HepG2 (cell line): ENCODE data around the gene DLX5. TPM values are rescaled to one million over a fixed set of nuclear protein-coding genes. Genes with fewer than 3 reads are reported as not detected.
A peak's percentile ranks its signal among the peaks of the same experiment; 100 is the strongest.

ENCODE experiments used
- AHR ChIP-seq: IDR thresholded peaks from 2 replicates; pipeline ENCODE4 v1.6.1; 2018; ENCODE audit warnings: missing genetic modification reagents, missing compliant biosample characterization
- HDAC6 ChIP-seq: fragments of 200-600 bp; sonication (generic); IDR thresholded peaks from 2 replicates; pipeline ENCODE4 v1.7.0; 2017; ENCODE audit warnings: mild to moderate bottlenecking, antibody characterized with exemption, low read length, low read depth
- HNRNPL ChIP-seq: fragments of 200-400 bp; formaldehyde crosslinking; IDR thresholded peaks from 2 replicates; pipeline ENCODE4 v1.6.1; 2017; ENCODE audit warnings: mild to moderate bottlenecking, low read depth, low read length
- HOXA3 ChIP-seq: sonication (generic); formaldehyde crosslinking; IDR thresholded peaks from 2 replicates; pipeline ENCODE4 v1.5.0; 2020; ENCODE audit warnings: missing genetic modification reagents
- KAT7 ChIP-seq: IDR thresholded peaks from 2 replicates; pipeline ENCODE4 v1.6.1; 2018; ENCODE audit warnings: borderline replicate concordance, missing compliant biosample characterization
- KDM3A ChIP-seq: IDR thresholded peaks from 2 replicates; pipeline ENCODE4 v1.6.1; 2018; ENCODE audit warnings: low read depth, missing compliant biosample characterization
- KLF6 ChIP-seq: IDR thresholded peaks from 2 replicates; pipeline ENCODE4 v1.8.0; 2016; ENCODE audit warnings: missing biosample characterization, missing genetic modification reagents
- PHF5A ChIP-seq: IDR thresholded peaks from one replicate; pipeline ENCODE4 v1.6.1; 2018; ENCODE audit warnings: low read depth, missing genetic modification reagents; ENCODE audit not compliant: unreplicated experiment
- REPIN1 ChIP-seq: sonication (generic); formaldehyde crosslinking; IDR thresholded peaks from 2 replicates; pipeline ENCODE4 v1.8.0; 2022; ENCODE audit warnings: missing genetic modification reagents, low read depth, mild to moderate bottlenecking, borderline replicate concordance
- SALL1 ChIP-seq: sonication (generic); formaldehyde crosslinking; IDR thresholded peaks from 2 replicates; pipeline ENCODE4 v1.8.0; 2022; ENCODE audit warnings: mild to moderate bottlenecking, missing genetic modification reagents
- SNAI1 ChIP-seq: sonication (generic); formaldehyde crosslinking; IDR thresholded peaks from 2 replicates; pipeline ENCODE4 v1.5.0; 2020; ENCODE audit warnings: mild to moderate bottlenecking, missing genetic modification reagents, borderline replicate concordance
- YEATS2 ChIP-seq: sonication (generic); formaldehyde crosslinking; IDR thresholded peaks from 2 replicates; pipeline ENCODE4 v1.4.0; 2020; ENCODE audit warnings: missing genetic modification reagents, borderline replicate concordance
- ZBTB3 ChIP-seq: sonication (generic); formaldehyde crosslinking; IDR thresholded peaks from 2 replicates; pipeline ENCODE4 v1.4.0; 2020; ENCODE audit warnings: low read depth, mild to moderate bottlenecking, moderate library complexity, missing genetic modification reagents, borderline replicate concordance
- ZBTB34 ChIP-seq: sonication (generic); formaldehyde crosslinking; IDR thresholded peaks from 2 replicates; pipeline ENCODE4 v1.8.0; 2022; ENCODE audit warnings: mild to moderate bottlenecking, missing genetic modification reagents
- ZNF136 ChIP-seq: sonication (generic); formaldehyde crosslinking; IDR thresholded peaks from 2 replicates; pipeline ENCODE4 v1.8.1; 2022; ENCODE audit warnings: low read depth, mild to moderate bottlenecking, moderate library complexity, missing genetic modification reagents
- ZNF724P ChIP-seq: sonication (generic); formaldehyde crosslinking; IDR thresholded peaks from 2 replicates; pipeline ENCODE4 v1.8.0; 2022; ENCODE audit warnings: missing genetic modification reagents, borderline replicate concordance
- ZSCAN20 ChIP-seq: sonication (generic); formaldehyde crosslinking; IDR thresholded peaks from 2 replicates; pipeline ENCODE4 v1.4.0; 2020; ENCODE audit warnings: missing genetic modification reagents, mild to moderate bottlenecking, borderline replicate concordance
- polyA plus RNA-seq, 8 experiments: library from polyadenylated mRNA; depleted of rRNA in 3 of 8; stranded (reverse) in 7 of 8; unstranded in 1 of 8; fragments of >200 nt; fragmentation: Illumina TruSeq in 4 of 8; extraction: Trizol in 4 of 8; gene quantifications; 2 replicates each; pipeline versions ENCODE4 v1.2.1 to v1.2.3, GENCODE V29; 2011 to 2016; ENCODE audit warnings: low read depth in 4 of 8, missing spikeins in 1 of 8, mixed read lengths in 1 of 8; ENCODE audit not compliant: insufficient read depth in 1 of 8
- total RNA-seq, 5 experiments: library from RNA; depleted of rRNA; stranded (reverse); fragments of >200 nt; fragmentation: Illumina TruSeq; extraction: Trizol; gene quantifications; 2 replicates each; pipeline ENCODE4 v1.2.3, GENCODE V29; 2016; ENCODE audit warnings: low read depth in 1 of 5
- TF ChIP-seq, protein P1 (sequence below): sonication (generic); formaldehyde crosslinking; IDR thresholded peaks from 2 replicates; pipeline ENCODE4 v1.8.0; 2022; ENCODE audit warnings: mild to moderate bottlenecking, missing genetic modification reagents, borderline replicate concordance
- TF ChIP-seq, protein P2 (sequence below): sonication (generic); formaldehyde crosslinking; IDR thresholded peaks from 2 replicates; pipeline ENCODE4 v1.4.0; 2020; ENCODE audit warnings: mild to moderate bottlenecking, low read depth, missing genetic modification reagents

Gene DLX5
- total and polyA plus RNA-seq, 2 of the 13 experiments (the other 11 are each of a cell fraction or from before 2014, with no cell fraction given): not detected

DNA sequence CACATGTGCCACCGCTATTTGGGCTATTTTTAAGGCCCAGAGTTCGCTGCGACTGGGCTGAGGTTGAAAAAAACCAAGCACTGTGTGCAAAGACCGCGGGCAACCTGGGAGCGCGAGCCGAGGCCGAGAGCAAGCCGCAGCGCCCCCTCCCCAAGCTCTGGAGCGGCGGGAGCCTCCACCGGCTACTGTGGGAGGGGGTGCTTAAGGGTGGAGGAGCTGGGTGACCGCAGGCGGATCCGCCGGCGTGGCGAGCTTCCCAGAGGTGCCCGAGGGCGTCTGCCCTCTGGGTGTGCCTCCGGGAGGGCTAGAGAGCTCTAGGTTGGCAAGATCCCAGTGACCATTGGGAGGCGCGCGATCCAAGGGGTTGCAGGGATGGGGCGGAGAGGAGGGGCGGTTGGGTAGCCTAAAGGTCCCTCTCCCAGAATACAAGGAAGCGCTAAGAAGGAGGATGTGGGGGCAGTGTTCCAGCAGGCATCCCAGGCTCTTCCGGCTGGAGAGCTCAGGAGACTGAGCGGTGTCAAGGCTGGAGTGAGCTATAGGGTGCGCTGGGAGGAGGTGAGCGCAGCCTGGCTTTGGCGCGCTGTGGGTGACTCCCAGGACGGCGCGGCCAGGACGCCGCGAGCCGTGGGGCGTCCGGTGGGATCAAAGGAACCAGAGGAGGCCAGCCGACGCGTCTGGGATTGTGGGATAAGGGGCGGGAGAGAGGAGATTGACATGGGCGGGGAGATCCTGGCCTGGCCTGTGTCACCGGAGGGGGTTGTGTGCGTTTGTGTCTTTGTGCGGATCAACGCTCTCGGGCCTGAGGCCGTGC is 8.0 kb downstream of the DLX5 start (continued):
- TF ChIP-seq KLF6 (peak; percentile 52; the same call in 1 of the 2 replicates), ZNF136 (CRISPR knock-in tag) (no peak), ZNF724P (CRISPR knock-in tag) (0 out of 2 replicates have a peak, but pooled peaks have one; percentile 76), PHF5A (CRISPR knock-in tag) (no peak), HDAC6 (no peak), SNAI1 (CRISPR knock-in tag) (peak; percentile 60; the same call in 1 of the 2 replicates), KDM3A (CRISPR knock-in tag) (peak; percentile 20), ZSCAN20 (CRISPR knock-in tag) (peak; percentile 73; the same call in 1 of the 2 replicates), HOXA3 (peak; percentile 78), ZBTB34 (0 out of 2 replicates have a peak, but pooled peaks have one; percentile 18), YEATS2 (peak; percentile 19; the same call in 1 of the 2 replicates), REPIN1 (peak; percentile 80), ZBTB3 (CRISPR knock-in tag) (no peak), SALL1 (CRISPR knock-in tag) (peak; percentile 37; the same call in 1 of the 2 replicates), HNRNPL (peak; percentile 97), KAT7 (CRISPR knock-in tag) (peak; percentile 35; the same call in 1 of the 2 replicates), AHR (CRISPR knock-in tag) (0 out of 2 replicates have a peak, but pooled peaks have one; percentile 7)
- TF ChIP-seq, protein P1, sequence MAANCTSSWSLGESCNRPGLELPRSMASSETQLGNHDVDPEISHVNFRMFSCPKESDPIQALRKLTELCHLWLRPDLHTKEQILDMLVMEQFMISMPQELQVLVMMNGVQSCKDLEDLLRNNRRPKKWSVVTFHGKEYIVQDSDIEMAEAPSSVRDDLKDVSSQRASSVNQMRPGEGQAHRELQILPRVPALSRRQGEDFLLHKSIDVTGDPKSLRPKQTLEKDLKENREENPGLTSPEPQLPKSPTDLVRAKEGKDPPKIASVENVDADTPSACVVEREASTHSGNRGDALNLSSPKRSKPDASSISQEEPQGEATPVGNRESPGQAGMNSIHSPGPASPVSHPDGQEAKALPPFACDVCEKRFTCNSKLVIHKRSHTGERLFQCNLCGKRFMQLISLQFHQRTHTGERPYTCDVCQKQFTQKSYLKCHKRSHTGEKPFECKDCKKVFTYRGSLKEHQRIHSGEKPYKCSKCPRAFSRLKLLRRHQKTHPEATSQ (CRISPR knock-in tag): 0 out of 2 replicates have a peak, but pooled peaks have one; percentile 18
- TF ChIP-seq, protein P2, sequence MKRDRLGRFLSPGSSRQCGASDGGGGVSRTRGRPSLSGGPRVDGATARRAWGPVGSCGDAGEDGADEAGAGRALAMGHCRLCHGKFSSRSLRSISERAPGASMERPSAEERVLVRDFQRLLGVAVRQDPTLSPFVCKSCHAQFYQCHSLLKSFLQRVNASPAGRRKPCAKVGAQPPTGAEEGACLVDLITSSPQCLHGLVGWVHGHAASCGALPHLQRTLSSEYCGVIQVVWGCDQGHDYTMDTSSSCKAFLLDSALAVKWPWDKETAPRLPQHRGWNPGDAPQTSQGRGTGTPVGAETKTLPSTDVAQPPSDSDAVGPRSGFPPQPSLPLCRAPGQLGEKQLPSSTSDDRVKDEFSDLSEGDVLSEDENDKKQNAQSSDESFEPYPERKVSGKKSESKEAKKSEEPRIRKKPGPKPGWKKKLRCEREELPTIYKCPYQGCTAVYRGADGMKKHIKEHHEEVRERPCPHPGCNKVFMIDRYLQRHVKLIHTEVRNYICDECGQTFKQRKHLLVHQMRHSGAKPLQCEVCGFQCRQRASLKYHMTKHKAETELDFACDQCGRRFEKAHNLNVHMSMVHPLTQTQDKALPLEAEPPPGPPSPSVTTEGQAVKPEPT (CRISPR knock-in tag): peak; percentile 49; the same call in 1 of the 2 replicates
